Suprapubic skin (tissue), 4 donors: ENCODE data around the gene ITSN2. TPM values are rescaled to one million over a fixed set of nuclear protein-coding genes. Genes with fewer than 3 reads are reported as not detected.

Experiments used
- DNase-seq, 2 donors: peaks; one replicate each; pipeline ENCODE4 v3.0.0-alpha.2; 2019; ENCODE audit warnings: low spot score in 2 of 2
- H3K27ac ChIP-seq: fragments of 200-600 bp; sonication (generic); one replicate; pipeline ENCODE4 v1.5.1; 2019
- H3K27me3 ChIP-seq: fragments of 200-600 bp; sonication (generic); one replicate; pipeline ENCODE4 v1.5.1; 2019
- H3K36me3 ChIP-seq: fragments of 200-600 bp; sonication (generic); one replicate; pipeline ENCODE4 v1.5.1; 2019
- H3K4me1 ChIP-seq: fragments of 200-600 bp; sonication (generic); one replicate; pipeline ENCODE4 v1.5.1; 2019
- H3K4me3 ChIP-seq: fragments of 200-600 bp; sonication (generic); one replicate; pipeline ENCODE4 v1.5.1; 2019; ENCODE audit warnings: mild to moderate bottlenecking
- H3K9me3 ChIP-seq: fragments of 200-600 bp; sonication (generic); one replicate; pipeline ENCODE4 v1.5.1; 2019
- EP300 ChIP-seq: sonication (generic); formaldehyde crosslinking; IDR thresholded peaks from one replicate; pipeline ENCODE4 v1.6.1; 2017; ENCODE audit warnings: antibody characterized with exemption
- POLR2A ChIP-seq, 2 donors: fragments of 450-650 bp; IDR thresholded peaks; one replicate each; pipeline ENCODE4 v1.6.1; 2017; ENCODE audit warnings: antibody characterized with exemption in 2 of 2, mild to moderate bottlenecking in 2 of 2, moderate library complexity in 2 of 2
- POLR2AphosphoS5 ChIP-seq, 3 donors: sonication (generic); formaldehyde crosslinking; IDR thresholded peaks; one replicate each; pipeline ENCODE4 v1.6.1; 2017; ENCODE audit warnings: antibody characterized with exemption in 3 of 3
- WGBS: methylation state at CpG from one replicate; pipeline ENCODE4 v1.1.5; 2018; 5-methylcytosine and 5-hydroxymethylcytosine counted together
- total RNA-seq, 4 donors: library from RNA; depleted of rRNA; stranded (reverse); fragments of >200 nt; gene quantifications; one replicate each; pipeline ENCODE4 v1.1.0, GENCODE V29; 2016
- TF ChIP-seq, protein P1 (sequence below), 2 donors: fragments of 200-600 bp in 1 of 2; fragments of 450-650 bp in 1 of 2; sonication (generic) in 1 of 2; IDR thresholded peaks; one replicate each; pipeline ENCODE4 v1.5.1; 2016 to 2019; ENCODE audit warnings: antibody characterized with exemption in 2 of 2, mild to moderate bottlenecking in 1 of 2, moderate library complexity in 1 of 2

ITSN2 gene
- total RNA-seq, 4 donors from 2014 or later: 65.8 to 92.6 (median 69.7) TPM

- no peaks in the 10 kb centered on the region for H3K27me3 ChIP-seq
- H3K9me3 ChIP-seq: no peaks in the 10 kb centered on the region
- TF ChIP-seq POLR2A (IDR thresholded peaks at IDR 0.05): no peak
- TF ChIP-seq POLR2AphosphoS5 (IDR thresholded peaks at IDR 0.05): no peak
- TF ChIP-seq EP300: no peak
- TF ChIP-seq, protein P1, sequence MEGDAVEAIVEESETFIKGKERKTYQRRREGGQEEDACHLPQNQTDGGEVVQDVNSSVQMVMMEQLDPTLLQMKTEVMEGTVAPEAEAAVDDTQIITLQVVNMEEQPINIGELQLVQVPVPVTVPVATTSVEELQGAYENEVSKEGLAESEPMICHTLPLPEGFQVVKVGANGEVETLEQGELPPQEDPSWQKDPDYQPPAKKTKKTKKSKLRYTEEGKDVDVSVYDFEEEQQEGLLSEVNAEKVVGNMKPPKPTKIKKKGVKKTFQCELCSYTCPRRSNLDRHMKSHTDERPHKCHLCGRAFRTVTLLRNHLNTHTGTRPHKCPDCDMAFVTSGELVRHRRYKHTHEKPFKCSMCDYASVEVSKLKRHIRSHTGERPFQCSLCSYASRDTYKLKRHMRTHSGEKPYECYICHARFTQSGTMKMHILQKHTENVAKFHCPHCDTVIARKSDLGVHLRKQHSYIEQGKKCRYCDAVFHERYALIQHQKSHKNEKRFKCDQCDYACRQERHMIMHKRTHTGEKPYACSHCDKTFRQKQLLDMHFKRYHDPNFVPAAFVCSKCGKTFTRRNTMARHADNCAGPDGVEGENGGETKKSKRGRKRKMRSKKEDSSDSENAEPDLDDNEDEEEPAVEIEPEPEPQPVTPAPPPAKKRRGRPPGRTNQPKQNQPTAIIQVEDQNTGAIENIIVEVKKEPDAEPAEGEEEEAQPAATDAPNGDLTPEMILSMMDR (IDR thresholded peaks at IDR 0.05): no peak
- no peaks in the 10 kb centered on the region for H3K4me1 ChIP-seq
- H3K27ac ChIP-seq: no peak overlapping the region
- H3K4me3 ChIP-seq: no peak overlapping the region
- WGBS: 93% methylated on average over 1 of the region's 1 CpG
- no peak for DNase-seq
- peaks cover 50% of the 10 kb centered on the region for H3K36me3 ChIP-seq
Measured at GRCh38 chr2:24262421-24262970, 97.8 kb downstream of the ITSN2 start.

DNA sequence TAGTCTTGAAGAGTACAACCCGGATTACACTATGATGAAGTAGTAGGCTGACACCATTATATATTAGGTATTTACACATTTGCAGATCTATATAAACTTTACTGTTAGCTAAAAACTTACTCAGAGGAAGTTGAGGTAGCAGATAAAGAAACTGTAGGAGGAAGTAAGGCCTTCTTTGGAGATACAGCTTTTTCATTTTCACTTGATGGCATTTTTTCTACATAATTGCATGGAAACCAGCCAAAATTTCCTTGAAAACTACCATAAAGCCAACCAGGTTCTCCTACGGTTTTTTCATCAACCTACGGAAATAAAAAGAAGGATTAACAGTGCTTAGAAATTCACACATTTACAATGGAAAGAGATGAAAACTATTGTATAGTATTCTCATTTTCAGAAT lies 98.9 kb downstream of the ITSN2 start:
- no peak overlapping the region for H3K27ac ChIP-seq
- H3K27me3 ChIP-seq: no peaks in the 10 kb centered on the region
- no peak overlapping the region for H3K4me3 ChIP-seq
- no peak for DNase-seq
- H3K36me3 ChIP-seq: peaks cover 46% of the 10 kb centered on the region
- TF ChIP-seq POLR2A (IDR thresholded peaks at IDR 0.05): no peak
- TF ChIP-seq, protein P1 (IDR thresholded peaks at IDR 0.05): no peak
- no peak for TF ChIP-seq EP300
- TF ChIP-seq POLR2AphosphoS5 (IDR thresholded peaks at IDR 0.05): no peak
- 71% methylated on average over 3 of the region's 3 CpGs for WGBS
- H3K4me1 ChIP-seq: no peaks in the 10 kb centered on the region
- no peaks in the 10 kb centered on the region for H3K9me3 ChIP-seq

DNA sequence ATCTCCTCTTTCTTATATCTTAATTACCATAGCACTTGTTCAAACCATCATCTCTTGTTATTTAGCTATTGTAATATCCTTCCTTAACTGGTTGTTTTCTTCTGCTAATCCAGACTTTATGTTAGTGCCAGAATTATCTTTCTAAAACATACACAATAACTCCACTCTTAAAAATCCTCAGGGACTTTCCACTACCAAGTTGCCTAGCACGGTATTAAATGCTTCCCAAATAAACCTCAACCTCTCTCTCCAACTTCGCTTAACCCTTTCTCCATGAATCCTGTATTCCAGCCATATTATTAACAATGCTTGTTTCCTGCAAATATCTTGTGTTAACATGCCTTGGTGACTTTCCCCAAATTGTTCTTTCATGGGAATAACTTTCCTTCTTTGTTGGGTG lies 101.0 kb downstream of the ITSN2 start:
- Histone ChIP-seq H3K4me1 (no peaks in the 10 kb centered on the region), H3K4me3 (no peak overlapping the region), H3K36me3 (peaks cover 31% of the 10 kb centered on the region), H3K27me3 (no peaks in the 10 kb centered on the region), H3K27ac (no peak overlapping the region), H3K9me3 (no peaks in the 10 kb centered on the region)
- TF ChIP-seq POLR2A (IDR thresholded peaks at IDR 0.05) (no peak), EP300 (no peak), POLR2AphosphoS5 (IDR thresholded peaks at IDR 0.05) (no peak)
- TF ChIP-seq, protein P1 (IDR thresholded peaks at IDR 0.05): no peak
- WGBS: 55% methylated on average over 2 of the region's 2 CpGs
- no peak for DNase-seq

DNA sequence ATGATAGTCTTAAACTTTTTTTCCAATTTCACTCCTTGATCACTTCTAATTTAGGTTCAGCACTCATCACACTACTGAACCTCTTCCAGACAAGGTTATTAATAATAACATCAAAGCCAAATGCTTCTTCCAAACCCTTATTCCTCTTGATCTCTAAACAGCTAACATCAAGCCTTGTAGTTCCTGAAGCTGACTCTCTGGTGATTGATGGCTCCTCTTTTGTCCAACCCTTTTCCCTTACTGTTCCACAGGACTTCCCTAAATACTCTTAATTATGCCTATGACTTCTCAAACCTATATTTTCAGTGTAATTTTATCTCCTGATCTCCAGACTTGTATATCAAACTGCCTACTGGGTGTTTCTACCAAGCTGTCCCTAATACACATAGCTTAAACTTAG lies 101.6 kb downstream of the ITSN2 start:
- H3K4me3 ChIP-seq: no peak overlapping the region
- DNase-seq: no peak
- H3K36me3 ChIP-seq: peaks cover 35% of the 10 kb centered on the region
- H3K4me1 ChIP-seq: no peaks in the 10 kb centered on the region
- no peak overlapping the region for H3K27ac ChIP-seq
- TF ChIP-seq POLR2A (IDR thresholded peaks at IDR 0.05): no peak
- TF ChIP-seq, protein P1 (IDR thresholded peaks at IDR 0.05): no peak
- TF ChIP-seq POLR2AphosphoS5 (IDR thresholded peaks at IDR 0.05): no peak
- TF ChIP-seq EP300: no peak
- no peaks in the 10 kb centered on the region for H3K9me3 ChIP-seq
- H3K27me3 ChIP-seq: no peaks in the 10 kb centered on the region

DNA sequence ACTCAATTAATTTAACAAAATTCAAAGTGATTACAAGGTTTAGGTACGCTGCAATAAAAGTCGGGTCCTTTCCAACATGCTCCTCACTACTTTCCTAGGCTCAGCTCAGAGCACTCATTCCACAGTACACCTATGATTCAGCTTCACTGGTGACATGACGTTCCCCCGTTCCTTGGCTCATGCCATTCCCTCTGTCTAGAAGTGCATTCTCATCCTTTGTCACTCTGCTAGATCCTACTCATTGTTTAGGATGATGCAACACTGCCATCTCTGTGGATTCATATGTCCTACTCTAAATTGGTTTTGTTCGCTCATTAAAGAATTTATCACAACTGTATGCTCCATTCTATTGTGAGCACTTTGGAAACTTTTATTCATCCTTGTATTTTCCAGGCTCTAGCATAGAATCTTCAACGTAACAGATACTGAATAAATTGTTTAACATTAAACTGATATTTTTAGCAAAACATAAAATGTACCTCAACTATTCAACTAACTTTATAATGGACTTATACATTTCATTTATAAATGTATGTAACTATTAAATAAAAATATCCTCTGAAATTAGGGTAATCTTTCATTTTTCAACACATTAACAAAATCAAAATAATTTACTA lies 106.9 kb downstream of the ITSN2 start:
- DNase-seq: no peak
- H3K27ac ChIP-seq: no peak overlapping the region
- WGBS: 94% methylated on average over 6 of the region's 6 CpGs
- H3K27me3 ChIP-seq: no peaks in the 10 kb centered on the region
- TF ChIP-seq EP300 (no peak), POLR2AphosphoS5 (IDR thresholded peaks at IDR 0.05) (no peak), POLR2A (IDR thresholded peaks at IDR 0.05) (no peak)
- TF ChIP-seq, protein P1 (IDR thresholded peaks at IDR 0.05): no peak
- H3K4me3 ChIP-seq: no peak overlapping the region
- H3K9me3 ChIP-seq: no peaks in the 10 kb centered on the region
- no peaks in the 10 kb centered on the region for H3K4me1 ChIP-seq
- peaks cover 48% of the 10 kb centered on the region for H3K36me3 ChIP-seq
